DLD1 (cell line): ENCODE results near the gene NPM1.
"Not testable (repeated sequence)": the region's sequence is repeated elsewhere in the genome, so short reads cannot be mapped to it uniquely, and the experiment has no call there.

Source experiments
- in situ Hi-C: cut with HindIII; loops from 2 replicates; pipeline ENCODE4 v1.10.0; 2017; ENCODE audit warnings: low sequenced_read_pairs

The NPM1 gene

DNA sequence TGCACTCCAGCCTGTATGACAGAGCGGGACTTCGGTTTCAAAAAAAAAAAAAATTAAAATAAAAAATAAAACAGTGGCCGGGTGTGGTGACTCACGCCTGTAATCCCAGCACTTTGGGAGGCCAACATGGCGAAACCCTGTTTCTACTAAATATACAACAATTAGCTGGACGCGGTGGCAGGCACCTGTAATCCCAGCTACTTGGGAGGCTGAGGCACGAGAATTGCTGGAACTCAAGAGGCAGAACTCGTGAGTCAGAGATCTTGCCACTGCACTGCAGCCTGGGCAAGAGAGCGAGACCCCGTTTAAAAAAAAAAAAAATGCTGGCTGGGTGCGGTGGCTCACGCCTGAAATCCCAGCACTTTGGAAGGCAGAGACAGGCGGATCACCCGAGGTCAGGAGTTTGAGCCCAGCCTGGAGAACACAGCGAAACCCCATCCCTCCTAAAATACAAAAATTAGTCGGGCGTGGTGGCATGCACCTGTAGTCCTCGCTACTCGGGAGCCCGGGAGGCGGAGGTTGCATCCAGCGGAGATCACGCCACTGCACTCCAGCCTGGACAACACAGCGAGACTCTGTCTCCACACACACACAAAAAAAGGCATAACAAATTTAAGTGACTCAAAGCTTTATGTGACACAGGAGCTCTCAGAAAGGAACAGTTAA, 1.5 kb upstream of the NPM1 start:
- in situ Hi-C loops: no loop called here

DNA sequence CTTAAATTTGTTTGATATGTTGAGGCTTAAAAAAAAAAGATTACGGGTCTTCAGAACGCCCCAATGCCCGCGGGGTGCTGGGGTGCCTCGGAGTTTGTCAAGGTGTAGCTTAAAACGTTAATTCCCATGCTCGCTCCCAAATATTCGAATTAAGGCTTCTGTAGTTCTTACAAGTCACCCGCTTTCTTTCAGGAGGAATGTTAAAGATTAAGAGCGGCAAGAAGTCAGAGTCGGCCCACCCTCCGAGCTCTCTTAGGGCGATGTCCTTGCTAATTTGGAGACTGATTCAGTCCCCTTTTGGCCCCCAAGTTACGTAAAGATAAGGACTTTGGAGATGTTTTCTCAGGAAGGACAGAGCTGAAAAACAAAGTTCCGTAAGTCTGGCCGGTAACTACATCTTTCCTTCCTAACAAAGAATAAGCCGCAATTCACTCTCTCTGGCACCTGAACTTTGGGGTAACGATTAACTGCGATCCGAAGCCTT, 746 bp upstream of the NPM1 start:
- in situ Hi-C loops: no loop called here

DNA sequence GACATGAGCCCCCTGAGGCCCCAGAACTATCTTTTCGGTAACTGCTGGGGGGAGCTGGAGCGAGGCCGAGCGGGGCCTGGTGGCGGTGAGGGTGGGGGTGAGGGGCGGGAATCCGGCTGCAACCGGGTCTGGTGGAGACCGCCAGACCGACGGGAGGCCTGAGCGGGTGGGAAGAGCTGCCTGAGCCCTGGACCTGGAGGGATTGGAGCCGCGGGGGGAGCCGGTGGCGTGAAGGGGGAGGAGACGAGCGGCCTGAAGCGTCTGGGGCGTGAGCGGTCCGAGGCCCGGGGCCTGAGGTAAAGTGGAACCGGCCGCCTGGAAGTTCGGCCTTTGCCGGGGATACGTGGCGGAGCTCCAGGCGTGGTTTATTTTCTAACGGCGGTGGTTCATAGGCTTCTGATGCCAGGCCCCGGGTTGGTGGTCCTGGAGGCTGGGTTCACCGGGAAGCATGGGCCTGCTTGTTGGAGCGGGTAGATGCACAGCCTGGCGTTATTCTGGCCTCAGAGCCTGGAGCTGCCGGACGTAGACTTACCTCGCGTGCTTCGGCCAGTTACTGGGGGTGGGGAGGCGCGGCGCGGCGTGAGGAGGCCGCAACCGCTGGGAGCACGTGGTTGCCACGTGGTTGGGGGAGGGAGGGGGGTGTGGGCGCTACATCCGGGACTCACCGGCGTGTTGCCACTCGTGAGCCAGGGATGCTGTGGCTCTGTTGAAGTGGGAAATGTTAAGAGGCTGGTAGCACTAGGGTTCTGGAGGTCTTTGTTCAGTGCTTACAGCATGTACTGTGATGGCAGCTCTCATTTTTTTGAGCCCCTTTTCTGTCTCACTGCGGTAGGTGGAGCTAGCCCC, 544 bp downstream of the NPM1 start:
- in situ Hi-C loops: no loop called here

DNA sequence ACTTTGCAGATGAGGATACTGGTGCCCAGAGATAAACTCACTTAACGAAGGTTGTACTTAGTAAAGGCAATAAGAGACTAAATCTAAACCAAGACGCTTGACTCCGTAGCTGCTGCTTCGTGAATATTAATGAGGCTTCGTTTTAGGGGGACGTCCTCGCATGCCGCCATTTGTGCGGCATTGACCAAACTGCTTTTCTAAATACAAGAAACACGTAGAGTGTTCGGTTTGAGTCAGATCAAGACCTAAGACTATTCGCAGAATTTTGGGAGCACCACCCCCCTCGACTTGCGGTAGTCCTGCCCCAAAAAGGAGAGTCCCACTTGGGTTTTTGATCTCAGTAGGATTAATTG, 1.1 kb downstream of the NPM1 start:
- in situ Hi-C loops: no loop called here

DNA sequence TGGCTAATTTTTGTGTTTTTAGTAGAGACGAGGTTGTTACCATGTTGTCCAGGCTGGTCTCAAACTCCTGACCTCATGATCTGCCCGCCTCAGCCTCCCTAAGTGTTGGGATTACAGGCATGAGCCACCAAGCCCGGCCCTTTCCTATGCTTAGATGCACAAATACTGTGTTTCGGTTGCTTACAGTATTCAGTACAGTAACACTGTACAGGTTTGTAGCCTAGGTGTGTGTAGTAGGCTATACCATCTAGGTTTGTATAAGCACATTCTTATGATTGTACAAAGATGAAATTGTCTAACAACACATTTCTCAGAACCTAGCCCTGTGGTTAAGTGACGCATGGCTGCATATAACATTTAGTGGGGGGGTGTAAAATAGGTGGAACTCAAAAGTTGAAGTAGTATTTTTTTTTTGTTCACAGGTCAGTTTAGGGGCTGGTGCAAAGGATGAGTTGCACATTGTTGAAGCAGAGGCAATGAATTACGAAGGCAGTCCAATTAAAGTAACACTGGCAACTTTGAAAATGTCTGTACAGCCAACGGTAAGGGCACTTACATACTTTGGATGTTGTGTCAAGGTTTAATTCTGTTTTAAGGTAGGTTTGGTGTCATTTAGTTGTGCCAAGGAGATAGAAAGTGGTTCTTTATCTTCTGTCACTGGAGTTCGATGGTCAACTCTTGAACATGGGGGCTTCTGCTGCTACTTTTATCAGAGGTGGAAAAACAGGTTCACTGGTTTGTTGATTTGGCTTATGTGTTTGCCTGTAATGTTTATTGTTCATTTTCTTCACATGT, 3.4 kb downstream of the NPM1 start:
- in situ Hi-C loops: no loop called here

DNA sequence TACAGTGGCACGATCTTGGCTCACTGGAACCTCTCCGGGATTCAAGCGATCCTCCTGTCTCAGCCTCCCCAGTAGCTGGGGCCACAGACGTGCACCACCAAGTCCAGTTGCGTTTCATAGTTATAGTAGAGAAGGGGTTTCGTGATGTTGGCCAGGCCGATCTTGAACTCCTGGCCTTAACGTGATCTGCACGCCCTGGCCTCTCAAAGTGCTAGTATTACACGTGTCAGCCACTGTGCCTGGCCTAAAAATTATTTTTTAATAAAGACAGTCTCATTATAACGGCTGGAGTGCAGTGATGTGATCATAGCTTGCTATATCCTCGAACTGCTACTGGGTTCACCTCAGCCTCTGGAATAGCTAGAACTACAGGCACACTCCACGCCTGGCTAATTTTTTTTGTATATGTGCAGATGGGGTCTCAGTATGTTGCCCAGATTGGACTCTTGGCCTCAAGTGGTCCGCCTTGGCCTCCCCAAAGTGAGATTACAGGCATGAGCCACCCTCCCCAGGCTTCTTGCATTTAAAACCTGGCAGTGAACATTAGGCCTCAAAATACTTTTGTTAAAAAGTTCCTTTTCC, 4.4 kb downstream of the NPM1 start:
- in situ Hi-C loops: no loop called here

DNA sequence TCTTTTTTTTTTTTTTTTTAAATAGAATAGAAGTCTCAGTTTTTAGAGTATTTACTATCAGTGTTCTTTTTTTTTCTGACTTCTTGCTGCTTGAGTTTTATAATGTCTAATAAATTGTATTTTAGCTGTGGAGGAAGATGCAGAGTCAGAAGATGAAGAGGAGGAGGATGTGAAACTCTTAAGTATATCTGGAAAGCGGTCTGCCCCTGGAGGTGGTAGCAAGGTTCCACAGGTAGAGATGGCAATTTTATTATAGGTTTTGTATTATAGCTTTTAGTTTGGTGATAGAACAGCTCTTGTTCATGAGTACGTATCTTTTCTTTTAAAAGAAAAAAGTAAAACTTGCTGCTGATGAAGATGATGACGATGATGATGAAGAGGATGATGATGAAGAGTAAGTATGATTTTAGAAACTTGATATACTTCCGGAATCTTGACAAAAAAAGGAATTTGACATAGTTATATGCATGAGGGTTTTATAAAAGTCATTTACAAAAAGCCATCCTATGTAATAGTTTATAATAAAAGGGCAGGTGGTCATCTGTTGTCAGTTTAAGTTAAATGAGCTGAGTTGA, 5.0 kb downstream of the NPM1 start:
- in situ Hi-C loops: no loop called here

DNA sequence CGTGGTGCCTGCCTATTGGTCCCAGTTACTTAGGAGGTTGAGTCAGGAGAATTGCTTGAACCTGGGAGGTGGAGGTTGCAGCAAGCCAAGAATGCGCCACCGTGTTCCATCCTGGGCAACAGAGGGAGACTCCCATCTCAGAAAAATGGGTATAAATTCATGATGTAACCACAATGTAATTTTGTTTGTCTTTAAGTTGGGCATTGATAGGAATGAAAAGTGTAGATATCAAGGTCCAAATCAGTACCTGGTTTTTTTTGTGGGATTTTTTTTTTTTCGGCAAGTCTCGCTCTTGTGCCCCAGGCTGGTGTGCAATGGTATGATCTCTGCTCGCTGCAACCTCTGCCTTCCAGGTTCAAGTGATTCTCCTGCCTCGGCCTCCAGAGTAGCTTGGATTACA, 7.4 kb downstream of the NPM1 start:
- in situ Hi-C loops: no loop called here

DNA sequence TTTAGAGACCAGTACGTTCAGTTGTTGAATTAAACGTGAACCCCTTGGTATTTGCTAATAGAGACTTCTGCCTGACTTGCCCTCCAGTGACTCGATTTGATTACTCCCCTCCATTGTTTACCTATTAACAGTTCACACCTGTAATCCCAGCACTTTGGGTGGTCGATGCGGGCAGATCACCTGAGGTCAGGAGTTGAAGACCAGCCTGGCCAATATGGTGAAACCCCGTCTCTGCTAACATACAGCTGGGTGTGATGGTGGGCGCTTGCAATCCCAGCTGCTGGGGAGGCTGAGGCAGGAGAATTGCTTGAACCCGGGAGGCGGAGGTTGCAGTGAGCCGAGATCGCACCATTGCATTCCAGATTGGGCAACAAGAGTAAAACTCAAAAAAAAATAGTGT, 8.9 kb downstream of the NPM1 start:
- in situ Hi-C loops: not testable (repeated sequence)

DNA sequence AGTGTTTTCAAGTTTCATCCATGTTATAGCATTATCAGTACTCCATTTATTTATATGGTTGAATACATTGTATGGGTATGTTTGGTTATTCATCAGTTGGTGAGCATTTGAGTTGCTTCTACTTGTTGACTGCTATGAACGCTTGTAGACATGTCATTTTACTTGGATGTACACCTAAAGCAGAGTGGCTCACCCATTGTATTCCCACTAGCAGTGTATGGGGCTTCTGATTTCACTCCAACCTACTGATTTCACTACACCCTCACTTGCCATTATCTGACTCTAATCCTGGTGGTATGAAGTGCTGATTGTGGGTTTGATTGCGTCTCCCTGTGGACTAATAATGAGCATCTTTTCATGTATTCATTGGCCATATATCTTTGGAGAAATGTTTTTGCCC, 9.5 kb downstream of the NPM1 start:
- in situ Hi-C loops: no loop called here

DNA sequence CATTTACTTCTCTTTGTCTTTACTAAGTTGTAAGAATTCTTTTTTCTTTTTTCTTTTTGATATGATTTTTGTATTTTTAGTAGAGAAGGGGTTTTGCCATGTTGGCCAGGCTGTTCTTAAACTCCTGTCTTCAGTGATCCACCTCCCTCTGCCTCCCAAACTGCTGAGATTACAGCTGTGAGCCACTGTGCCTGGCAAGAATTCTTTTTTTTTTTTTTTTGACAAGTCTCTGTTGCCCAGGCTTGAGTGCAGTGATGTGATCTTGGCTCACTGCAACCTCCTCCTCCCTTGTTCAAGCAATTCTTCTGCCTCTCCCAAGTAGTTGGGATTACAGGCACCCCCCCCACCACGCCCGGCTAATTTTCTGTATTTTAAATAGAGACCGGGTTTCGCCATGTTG, 9.9 kb downstream of the NPM1 start:
- in situ Hi-C loops: no loop called here

DNA sequence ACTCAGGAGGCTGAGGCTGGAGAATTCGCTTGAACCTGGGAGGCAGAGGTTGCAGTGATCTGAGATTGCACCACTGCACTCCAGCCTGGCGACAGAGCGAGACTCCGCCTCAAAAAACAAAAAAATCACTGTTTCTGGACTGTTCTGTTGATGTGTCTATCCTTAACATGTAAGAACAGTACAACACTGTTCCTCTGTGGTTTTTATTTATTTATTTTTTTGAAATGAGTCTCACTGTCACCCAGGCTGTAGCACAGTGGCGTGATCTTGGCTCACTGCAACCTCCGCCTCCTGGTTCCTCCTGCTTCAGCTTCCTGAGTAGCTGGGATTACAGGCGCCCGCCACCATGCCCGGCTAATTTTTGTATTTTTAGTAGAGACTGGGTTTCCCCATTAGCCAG, 11.0 kb downstream of the NPM1 start:
- in situ Hi-C loops: not testable (repeated sequence)

DNA sequence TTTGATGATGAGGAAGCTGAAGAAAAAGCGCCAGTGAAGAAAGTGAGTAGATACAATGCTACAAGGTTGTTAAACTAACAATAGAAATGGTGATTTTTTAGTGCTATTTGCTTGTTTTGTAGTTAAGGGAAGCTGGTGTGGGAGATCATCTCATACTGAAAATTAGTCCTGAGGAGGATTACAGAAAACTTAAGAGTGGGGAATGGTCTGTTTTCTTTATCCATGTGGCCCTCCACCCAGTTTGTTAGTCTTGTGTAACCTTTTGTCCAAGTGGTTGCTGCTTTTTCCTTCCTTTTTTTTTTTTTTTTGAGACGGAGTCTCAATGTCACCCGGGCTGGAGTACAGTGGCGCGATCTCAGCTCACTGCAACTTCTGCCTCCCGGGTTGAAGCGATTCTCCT, 12.5 kb downstream of the NPM1 start:
- in situ Hi-C loops: loop anchor here (25.0 kb wide), 1 partner anchor 462 kb away; no protein-coding TSS in a partner anchor

DNA sequence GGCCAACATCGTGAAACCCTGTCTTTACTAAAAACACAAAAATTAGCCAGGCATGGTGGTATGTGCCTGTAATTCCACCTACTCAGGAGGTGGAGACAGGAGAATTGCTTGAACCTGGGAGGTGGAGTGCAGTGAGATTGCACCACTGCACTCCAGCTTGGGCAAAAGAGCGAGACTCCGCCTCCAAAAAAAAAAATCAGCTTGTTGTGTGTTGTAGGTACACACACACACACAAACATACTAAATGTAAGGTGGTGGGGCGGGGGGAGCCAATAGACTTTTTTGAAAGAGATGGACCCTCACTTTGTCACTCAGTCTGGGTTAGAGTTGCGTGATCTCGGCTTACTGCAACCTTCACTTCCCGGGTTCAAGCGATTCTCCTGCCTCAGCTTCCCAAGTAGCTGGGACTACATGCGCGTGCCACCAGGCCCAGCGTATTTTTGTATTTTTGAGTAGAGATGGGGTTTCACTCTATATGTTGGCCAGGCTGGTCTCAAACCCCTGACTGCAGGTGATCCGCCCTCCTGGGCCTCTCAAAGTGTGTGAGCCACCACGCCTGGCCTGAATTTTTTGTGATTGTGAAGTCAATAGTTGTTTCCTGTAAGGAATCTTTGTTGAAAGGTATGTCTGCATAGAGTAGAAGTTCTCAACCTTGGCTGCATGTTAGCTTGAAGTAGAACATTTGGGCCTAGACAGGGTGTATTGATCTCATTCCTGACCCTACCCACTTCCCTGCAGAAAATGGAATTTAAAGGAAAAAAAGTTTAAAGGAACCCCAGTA, 13.7 kb downstream of the NPM1 start:
- in situ Hi-C loops: loop anchor here (25.0 kb wide), 1 partner anchor 461 kb away; no protein-coding TSS in a partner anchor

DNA sequence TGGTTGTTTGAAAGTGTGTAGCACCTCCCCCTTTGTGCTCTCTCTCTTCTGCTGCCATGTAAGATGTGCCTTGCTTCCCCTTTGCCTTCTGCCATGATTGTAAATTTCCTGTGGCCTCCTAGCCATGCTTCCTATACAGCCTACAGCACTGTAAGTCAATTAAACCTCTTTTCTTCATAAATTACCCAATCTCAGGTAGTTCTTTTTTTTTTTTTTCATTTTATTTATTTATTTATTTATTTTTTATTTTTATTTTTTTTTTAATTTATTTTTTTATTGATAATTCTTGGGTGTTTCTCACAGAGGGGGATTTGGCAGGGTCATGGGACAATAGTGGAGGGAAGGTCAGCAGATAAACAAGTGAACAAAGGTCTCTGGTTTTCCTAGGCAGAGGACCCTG, 15.1 kb downstream of the NPM1 start:
- in situ Hi-C loops: loop anchor here (25.0 kb wide), 1 partner anchor 460 kb away; no protein-coding TSS in a partner anchor

DNA sequence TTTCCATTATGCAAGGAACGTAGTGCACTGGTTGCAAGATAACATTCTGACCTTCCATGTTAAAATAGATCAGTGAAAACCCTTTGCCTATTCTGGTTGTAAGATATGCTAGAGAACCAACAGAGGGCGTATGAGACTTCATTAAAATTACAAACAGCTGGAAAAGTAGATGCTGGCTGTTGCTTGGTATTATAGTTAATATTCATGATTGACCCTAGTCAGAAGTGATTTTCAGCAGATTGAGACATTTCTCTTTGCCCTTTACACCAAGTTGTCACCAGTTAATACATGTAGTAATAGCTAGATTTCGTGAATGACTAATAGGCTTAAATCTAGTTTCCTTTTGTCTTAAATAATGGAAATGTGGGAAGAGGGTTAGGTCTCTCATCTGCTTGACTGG, 18.0 kb downstream of the NPM1 start:
- in situ Hi-C loops: loop anchor here (25.0 kb wide), 1 partner anchor 457 kb away; no protein-coding TSS in a partner anchor

DNA sequence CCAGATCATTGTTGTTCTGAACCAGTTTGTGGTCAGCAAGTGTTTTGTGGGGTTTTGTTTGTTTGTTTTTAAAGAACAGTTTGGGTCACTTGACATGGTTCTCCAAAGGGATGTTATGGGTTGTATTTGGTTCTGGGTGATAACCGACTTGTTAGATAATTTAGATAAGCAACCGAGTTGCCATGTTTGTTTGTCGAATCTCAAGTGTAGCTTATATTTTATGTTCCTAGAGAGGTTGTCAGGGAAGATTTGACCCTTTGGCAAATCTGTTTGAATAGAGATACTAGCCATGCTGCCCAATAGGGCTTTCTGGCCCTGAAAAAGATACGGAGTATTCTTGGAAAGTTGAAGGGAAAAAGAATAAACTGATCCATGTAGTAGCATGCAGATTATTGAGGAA, 19.6 kb downstream of the NPM1 start:
- in situ Hi-C loops: loop anchor here (25.0 kb wide), 1 partner anchor 455 kb away; no protein-coding TSS in a partner anchor

DNA sequence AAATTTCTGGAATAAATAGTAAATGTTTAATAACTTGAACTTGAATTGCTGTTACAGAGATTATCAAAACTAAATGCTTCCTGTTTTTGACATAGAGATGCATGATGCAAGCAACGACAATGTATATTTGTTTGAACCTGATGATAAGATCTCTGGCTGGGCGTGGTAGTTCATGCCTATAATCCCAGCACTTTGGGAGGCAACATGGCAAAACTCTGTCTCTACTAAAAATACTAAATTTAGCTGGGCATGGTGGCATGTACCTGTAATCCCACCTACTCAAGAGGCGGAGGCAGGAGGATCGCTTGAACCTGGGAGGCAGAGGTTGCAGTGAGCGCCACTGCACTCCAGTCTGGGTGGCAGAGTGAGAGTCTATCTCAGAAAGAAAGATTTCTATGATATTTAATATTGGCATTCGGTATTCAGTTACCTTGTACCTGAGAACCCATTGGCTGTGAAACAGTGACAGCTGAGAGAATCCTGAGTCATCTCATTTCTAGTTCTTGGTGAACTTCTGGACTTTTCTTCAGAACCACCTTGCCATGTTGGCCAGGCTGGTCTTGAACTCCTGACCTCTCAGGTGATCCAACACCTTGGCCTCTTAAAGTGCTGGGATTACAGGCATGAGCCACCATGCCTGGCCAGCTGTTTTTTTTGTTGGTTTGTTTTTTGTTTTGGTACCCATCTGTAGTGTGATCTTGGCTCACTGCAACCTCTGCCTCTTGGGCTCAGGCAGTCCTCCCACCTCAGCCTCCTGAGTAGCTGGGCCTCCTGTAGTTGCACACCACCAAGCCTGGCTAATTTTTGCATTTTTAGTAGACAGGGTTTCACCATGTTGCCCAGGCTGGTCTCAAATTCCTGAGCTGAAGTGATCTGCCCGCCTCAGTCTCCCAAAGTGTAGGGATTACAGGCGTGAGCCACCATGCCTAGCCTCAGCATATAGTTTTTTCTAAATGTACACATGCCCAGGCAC, 21.8 kb downstream of the NPM1 start:
- in situ Hi-C loops: loop anchor here (10.0 to 25.0 kb wide), 2 partner anchors 215 to 453 kb away; no protein-coding TSS in a partner anchor
